GM10266 (cell line): ENCODE measurements around the gene PTOV1.

Source experiments
- DNase-seq: peaks from one replicate; pipeline ENCODE4 v3.0.0; 2012; ENCODE audit errors: extremely low spot score
- CTCF ChIP-seq: IDR thresholded peaks from 2 replicates; pipeline ENCODE4 v1.5.1; 2012; ENCODE audit warnings: mild to moderate bottlenecking, low read depth; ENCODE audit not compliant: control insufficient read depth, insufficient read depth; ENCODE audit errors: missing control alignments

The PTOV1 gene

GRCh38 chr19:49877020-49877878 is 26.3 kb downstream of the PTOV1 start, which contains the start of the genes AKT1S1 and TBC1D17:
Gene AKT1S1 (minus strand): TSS chr19:49877355. CDS start chr19:49873295, 4,060 bp downstream.
Gene TBC1D17 (plus strand): TSS chr19:49877702. CDS start chr19:49877724, 22 bp downstream.
- DNase-seq, result peak; percentile 97
- TF ChIP-seq CTCF, result no peak

GRCh38 chr19:49877879-49878743 is 27.2 kb downstream of the PTOV1 start:
- no peak for TF ChIP-seq CTCF
- DNase-seq, result peak; percentile 98

GRCh38 chr19:49878744-49879070 is 27.7 kb downstream of the PTOV1 start:
- DNase-seq, result no peak
- no peak for TF ChIP-seq CTCF

- no peak for TF ChIP-seq CTCF
- DNase-seq, result no peak
Measured at GRCh38 chr19:49879243-49879963, 28.4 kb downstream of the PTOV1 start.

DNA sequence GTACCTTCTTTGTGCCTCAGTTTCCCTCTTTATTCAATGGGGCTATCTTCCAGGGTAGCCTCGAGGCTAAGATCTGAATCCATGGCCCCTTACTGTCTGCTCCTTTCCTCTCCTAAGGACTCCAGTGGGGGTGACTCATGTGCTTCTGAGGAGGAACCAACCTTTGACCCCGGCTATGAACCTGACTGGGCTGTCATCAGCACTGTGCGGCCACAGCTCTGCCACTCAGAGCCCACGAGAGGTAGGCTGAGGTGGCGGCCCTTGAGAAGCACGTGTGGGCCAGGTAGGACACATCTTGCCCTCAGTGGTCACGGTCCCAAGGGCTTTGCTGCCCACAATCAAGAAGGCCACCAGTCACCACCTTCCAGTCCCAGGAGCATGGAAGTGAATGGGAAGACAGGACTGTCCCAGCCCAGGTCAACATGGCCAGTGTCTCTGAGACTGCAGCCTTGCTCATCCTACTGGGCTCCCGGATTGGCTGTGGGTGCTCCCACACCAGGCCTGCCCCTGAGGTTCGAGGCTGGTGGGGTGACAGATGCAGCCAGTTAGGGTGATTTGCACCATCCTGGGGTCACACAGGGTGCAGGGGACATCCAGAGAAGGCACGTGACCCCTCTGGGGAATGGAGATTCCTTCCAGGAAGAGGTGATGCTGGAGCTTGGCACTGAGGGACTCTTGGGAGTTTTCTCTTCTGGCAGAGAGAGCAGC is 29.4 kb downstream of the PTOV1 start:
- no peak for DNase-seq
- TF ChIP-seq CTCF, result no peak

GRCh38 chr19:49881186-49881585 is 30.2 kb downstream of the PTOV1 start:
- TF ChIP-seq CTCF, result no peak
- no peak for DNase-seq
